Peyer's patch (tissue), 4 donors: ENCODE results near the gene TMEM40.

Source experiments
- CTCF ChIP-seq, 6 experiments: fragments of 450-650 bp in 4 of 6; fragments of 200-600 bp in 2 of 6; sonication (generic) in 1 of 6; IDR thresholded peaks; one replicate each; pipeline ENCODE4 v1.5.1; 2017 to 2019; ENCODE audit warnings: antibody characterized with exemption in 6 of 6, mild to moderate bottlenecking in 3 of 6, moderate library complexity in 1 of 6
- POLR2A ChIP-seq, 2 donors: fragments of 450-650 bp; IDR thresholded peaks; one replicate each; pipeline ENCODE4 v1.5.1; 2017; ENCODE audit warnings: antibody characterized with exemption in 2 of 2, mild to moderate bottlenecking in 2 of 2, moderate library complexity in 2 of 2

GRCh38 chr3:12752809-12753208 is 6.2 kb downstream of the TMEM40 start:
- TF ChIP-seq CTCF (IDR thresholded peaks at IDR 0.05) (no peak), POLR2A (IDR thresholded peaks at IDR 0.05) (no peak)
